ENCODE measurements around the gene SF3B3. TPM values are rescaled to one million over a fixed set of nuclear protein-coding genes. Genes with fewer than 3 reads are reported as not detected.

SF3B3 gene
- total RNA-seq, 1 experiment from 2014 or later, result 475 TPM

- Mint-ChIP-seq H3K4me3 (peak overlapping the region; percentile 95), H3K27me3 (ENCODE audit: low read depth) (no peaks in the 10 kb centered on the region), H3K36me3 (peaks cover 30% of the 10 kb centered on the region), H3K9me3 (no peaks in the 10 kb centered on the region), H3K27ac (peak overlapping the region; percentile 95; the same call in 1 of the 2 replicates), H3K4me1 (peaks cover 27% of the 10 kb centered on the region)
- no peak for TF ChIP-seq E2F1 (CRISPR knock-in tag; IDR thresholded peaks at IDR 0.05)
- no peak for TF ChIP-seq PRDM15 (CRISPR knock-in tag; IDR thresholded peaks at IDR 0.05)
- TF ChIP-seq ATF6 (CRISPR knock-in tag; IDR thresholded peaks at IDR 0.05), result no peak
- no peak for TF ChIP-seq ZNF423 (CRISPR knock-in tag; IDR thresholded peaks at IDR 0.05)
- TF ChIP-seq JAZF1 (CRISPR knock-in tag; IDR thresholded peaks at IDR 0.05), result no peak
- no peak for TF ChIP-seq ZSCAN18 (CRISPR knock-in tag; IDR thresholded peaks at IDR 0.05)
- TF ChIP-seq MAX (CRISPR knock-in tag; IDR thresholded peaks at IDR 0.05), result no peak
- no peak for TF ChIP-seq ELF4 (CRISPR knock-in tag; IDR thresholded peaks at IDR 0.05; ENCODE audit: low read depth)
- no peak for TF ChIP-seq ATF3 (CRISPR knock-in tag; conservative IDR thresholded peaks at IDR 0.05)
- TF ChIP-seq EMX1 (CRISPR knock-in tag; IDR thresholded peaks at IDR 0.05), result no peak
- TF ChIP-seq ZNF396 (CRISPR knock-in tag; IDR thresholded peaks at IDR 0.05; ENCODE audit: borderline replicate concordance), result no peak
- no peak for TF ChIP-seq NR2C2 (CRISPR knock-in tag; IDR thresholded peaks at IDR 0.05)
- no peak for TF ChIP-seq TEAD1 (CRISPR knock-in tag; IDR thresholded peaks at IDR 0.05)
- no peak for TF ChIP-seq FOXP1 (CRISPR knock-in tag; IDR thresholded peaks at IDR 0.05; ENCODE audit: borderline replicate concordance)
- TF ChIP-seq SOX15 (CRISPR knock-in tag; IDR thresholded peaks at IDR 0.05), result no peak
- ATAC-seq (no peak), DNase-seq (ENCODE audit: low spot score) (no peak)
- CTCF ChIA-PET, result interaction anchor here (0.8 to 1.2 kb wide), 5 partner anchors 29 to 142 kb away, joined by 3 read pairs; no protein-coding TSS in a partner anchor
- POLR2A ChIA-PET, result interaction anchor here (0.6 to 1.1 kb wide), 4 partner anchors 40 to 264 kb away, joined by 3 to 6 read pairs (median 4); no protein-coding TSS in a partner anchor
Measured at GRCh38 chr16:70522216-70523075, 1.2 kb upstream of the SF3B3 start.
